ENCODE data around the gene AGAP1. TPM values are rescaled to one million over a fixed set of nuclear protein-coding genes. Genes with fewer than 3 reads are reported as not detected.

Gene AGAP1
- total RNA-seq, 1 donor from 2014 or later, result 17.5 TPM

- no peak overlapping the region for H3K4me3 ChIP-seq (ENCODE audit: low read depth, low read length)
- DNase-seq (ENCODE audit: low read depth), result no peak
- TF ChIP-seq CTCF (conservative IDR thresholded peaks at IDR 0.05; ENCODE audit: low read depth, low read length), result no peak
These were observed 236.3 kb downstream of the AGAP1 start for GRCh38 chr2:235730115-235730514.

- no peak overlapping the region for H3K4me3 ChIP-seq (ENCODE audit: low read depth, low read length)
- TF ChIP-seq CTCF (conservative IDR thresholded peaks at IDR 0.05; ENCODE audit: low read depth, low read length), result no peak
- DNase-seq (ENCODE audit: low read depth), result no peak
These were observed 239.9 kb downstream of the AGAP1 start for GRCh38 chr2:235733761-235734160.

- no peak for DNase-seq (ENCODE audit: low read depth)
- H3K4me3 ChIP-seq (ENCODE audit: low read depth, low read length), result no peak overlapping the region
- TF ChIP-seq CTCF (conservative IDR thresholded peaks at IDR 0.05; ENCODE audit: low read depth, low read length), result no peak
These were observed 240.3 kb downstream of the AGAP1 start for GRCh38 chr2:235734168-235734567.

GRCh38 chr2:235734688-235735231, 240.9 kb downstream of the AGAP1 start:
- no peak for TF ChIP-seq CTCF (conservative IDR thresholded peaks at IDR 0.05; ENCODE audit: low read depth, low read length)
- no peak for DNase-seq (ENCODE audit: low read depth)
- no peak overlapping the region for H3K4me3 ChIP-seq (ENCODE audit: low read depth, low read length)

- no peak for TF ChIP-seq CTCF (conservative IDR thresholded peaks at IDR 0.05; ENCODE audit: low read depth, low read length)
- no peak overlapping the region for H3K4me3 ChIP-seq (ENCODE audit: low read depth, low read length)
- DNase-seq (ENCODE audit: low read depth), result no peak
These were observed 243.6 kb downstream of the AGAP1 start for GRCh38 chr2:235737396-235737795.

- H3K4me3 ChIP-seq (ENCODE audit: low read depth, low read length), result no peak overlapping the region
- no peak for TF ChIP-seq CTCF (conservative IDR thresholded peaks at IDR 0.05; ENCODE audit: low read depth, low read length)
- no peak for DNase-seq (ENCODE audit: low read depth)
These were observed 244.0 kb downstream of the AGAP1 start for GRCh38 chr2:235737840-235738239.

- no peak for DNase-seq (ENCODE audit: low read depth)
- TF ChIP-seq CTCF (conservative IDR thresholded peaks at IDR 0.05; ENCODE audit: low read depth, low read length), result no peak
- H3K4me3 ChIP-seq (ENCODE audit: low read depth, low read length), result no peak overlapping the region
These were observed 246.0 kb downstream of the AGAP1 start for GRCh38 chr2:235739704-235740415.

All from epithelial cell of proximal tubule (primary cell).